SK-N-MC (cell line): Measurements from ENCODE around the gene ZC3H7A.

Experiments
- EZH2 ChIP-seq: fragments of 200-600 bp; sonication (generic); IDR thresholded peaks from one replicate; pipeline ENCODE4 v1.6.1; 2017; ENCODE audit warnings: antibody characterized with exemption
- POLR2AphosphoS5 ChIP-seq: IDR thresholded peaks from 2 replicates; pipeline ENCODE4 v1.6.1; 2012; ENCODE audit warnings: mild to moderate bottlenecking, low read depth, low read length, borderline replicate concordance

DNA sequence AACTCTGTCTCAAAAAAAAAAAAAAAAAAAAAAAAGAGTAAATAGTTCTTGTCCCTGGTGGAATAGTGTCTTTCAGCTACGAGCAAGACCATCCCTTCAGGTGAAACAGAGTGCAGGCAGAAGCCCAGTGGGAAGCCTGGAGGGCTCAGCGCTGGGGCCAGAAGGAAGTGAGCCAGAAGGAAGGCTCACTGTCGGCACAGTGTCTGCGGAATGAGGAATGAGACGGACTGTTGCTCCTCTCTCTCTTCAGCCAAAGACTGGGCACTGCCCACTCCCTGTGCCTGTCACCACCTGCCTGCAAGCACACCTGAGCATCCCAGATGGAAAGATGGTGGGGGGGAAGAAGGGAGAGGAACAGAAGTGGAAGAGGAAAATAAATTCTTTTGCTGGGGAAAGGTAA lies 46.8 kb upstream of the ZC3H7A start:
- TF ChIP-seq EZH2 (no peak), POLR2AphosphoS5 (no peak)
